ENCODE data around the gene WIPF1. TPM values are rescaled to one million over a fixed set of nuclear protein-coding genes. Genes with fewer than 3 reads are reported as not detected.

Gene WIPF1
- total RNA-seq, 2 donors from 2014 or later = 50.4 to 58.8 TPM

DNA sequence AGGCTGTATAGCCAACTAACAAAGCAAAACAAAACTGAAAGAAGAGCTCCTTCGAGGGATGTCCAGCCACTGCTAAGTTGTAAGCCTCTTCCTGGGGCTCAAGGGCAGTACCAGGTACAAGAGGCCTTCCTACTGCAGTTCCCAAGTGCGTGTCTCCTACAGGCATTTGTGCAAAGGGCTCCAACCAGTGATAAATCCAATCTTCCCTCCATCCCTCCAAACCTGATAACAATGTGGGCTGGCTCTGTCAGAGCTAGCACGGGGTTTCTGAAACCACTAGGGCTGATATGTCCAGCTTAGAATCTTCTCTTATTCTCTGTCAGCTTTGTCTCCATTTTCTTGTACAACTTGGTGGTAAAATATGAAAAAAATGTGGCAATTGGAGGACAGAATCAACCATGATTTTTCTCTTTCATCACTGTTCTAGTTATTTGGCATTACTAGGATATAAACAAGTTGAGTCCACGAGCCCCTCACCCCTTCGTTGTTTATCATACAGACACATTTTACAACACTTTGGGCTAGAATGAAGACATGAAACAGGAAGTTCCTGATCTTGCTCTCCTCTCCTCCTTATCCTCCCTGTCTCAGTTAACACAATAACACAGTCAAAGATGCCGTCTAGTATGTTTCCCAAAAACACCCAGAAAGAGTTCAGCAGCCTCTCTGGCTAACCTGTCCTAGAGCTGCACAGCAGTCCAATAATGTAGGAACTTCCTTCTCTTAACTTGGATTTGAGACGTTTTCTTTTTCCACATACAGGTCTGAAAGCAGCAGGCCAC is 35.4 kb upstream of the WIPF1 start:
- Histone ChIP-seq H3K9me3 (no peaks in the 10 kb centered on the region), H3K27me3 (replicated peaks; ENCODE audit: insufficient read depth) (no peaks in the 10 kb centered on the region), H3K36me3 (no peaks in the 10 kb centered on the region), H3K4me3 (peak overlapping the region; percentile 59), H3K4me1 (ENCODE audit: control insufficient read depth in 1 of 2, low read depth in 2 of 2) (peaks cover 63 to 92% of the 10 kb centered on the region in 2 donors), H3K27ac (peak overlapping the region; percentile 43 to 51)
- DNase-seq (ENCODE audit: low spot score) (no peak), ATAC-seq (ENCODE audit: insufficient number of reproducible peaks, low FRiP score, low read depth) (no peak)
- TF ChIP-seq, protein P1, sequence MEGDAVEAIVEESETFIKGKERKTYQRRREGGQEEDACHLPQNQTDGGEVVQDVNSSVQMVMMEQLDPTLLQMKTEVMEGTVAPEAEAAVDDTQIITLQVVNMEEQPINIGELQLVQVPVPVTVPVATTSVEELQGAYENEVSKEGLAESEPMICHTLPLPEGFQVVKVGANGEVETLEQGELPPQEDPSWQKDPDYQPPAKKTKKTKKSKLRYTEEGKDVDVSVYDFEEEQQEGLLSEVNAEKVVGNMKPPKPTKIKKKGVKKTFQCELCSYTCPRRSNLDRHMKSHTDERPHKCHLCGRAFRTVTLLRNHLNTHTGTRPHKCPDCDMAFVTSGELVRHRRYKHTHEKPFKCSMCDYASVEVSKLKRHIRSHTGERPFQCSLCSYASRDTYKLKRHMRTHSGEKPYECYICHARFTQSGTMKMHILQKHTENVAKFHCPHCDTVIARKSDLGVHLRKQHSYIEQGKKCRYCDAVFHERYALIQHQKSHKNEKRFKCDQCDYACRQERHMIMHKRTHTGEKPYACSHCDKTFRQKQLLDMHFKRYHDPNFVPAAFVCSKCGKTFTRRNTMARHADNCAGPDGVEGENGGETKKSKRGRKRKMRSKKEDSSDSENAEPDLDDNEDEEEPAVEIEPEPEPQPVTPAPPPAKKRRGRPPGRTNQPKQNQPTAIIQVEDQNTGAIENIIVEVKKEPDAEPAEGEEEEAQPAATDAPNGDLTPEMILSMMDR (IDR thresholded peaks at IDR 0.05) = no peak

DNA sequence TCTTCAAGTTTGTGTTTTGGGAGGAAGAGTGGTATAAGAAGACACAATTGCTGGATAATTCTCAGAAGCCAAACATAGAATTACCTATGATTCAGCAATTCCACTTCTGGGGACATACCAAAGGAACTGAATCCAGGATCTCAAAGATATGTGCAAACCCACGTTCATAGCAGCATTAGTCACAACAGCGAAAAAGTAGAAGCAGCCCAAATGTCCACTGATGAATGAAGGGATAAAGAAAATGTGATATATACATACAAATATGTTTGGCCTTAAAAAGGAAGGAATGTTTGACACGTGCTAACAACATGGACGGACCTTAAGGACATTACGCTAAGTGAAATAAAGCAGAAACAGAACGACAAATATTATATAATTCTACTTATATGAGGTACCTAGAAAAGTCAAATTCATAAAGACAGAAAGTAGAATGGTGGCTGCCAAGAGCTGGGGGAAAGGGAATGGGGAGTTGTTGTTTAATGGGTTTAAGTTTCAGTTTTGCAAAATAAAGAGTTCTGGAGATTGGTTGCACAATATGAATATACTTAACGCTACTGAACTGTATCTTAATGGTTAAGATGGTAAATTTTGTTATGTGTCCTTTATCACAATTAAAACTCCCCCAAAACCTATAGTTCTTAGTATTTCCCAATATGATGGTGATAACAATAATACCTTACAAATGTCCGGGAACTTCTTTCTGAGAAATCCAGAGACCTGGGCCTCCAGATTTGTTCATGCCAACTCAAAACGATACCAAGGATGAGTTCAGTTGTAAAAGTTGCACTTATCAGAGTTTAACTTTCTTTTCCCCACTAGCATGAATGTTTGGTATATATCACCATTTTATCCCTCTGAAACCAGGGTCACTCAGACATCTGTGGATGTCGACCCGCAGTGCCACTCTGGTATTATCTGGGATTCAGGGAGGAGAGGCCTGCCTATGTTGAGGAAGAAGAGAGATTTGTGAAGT is 33.7 kb upstream of the WIPF1 start:
- Histone ChIP-seq H3K4me3 (no peak overlapping the region), H3K9me3 (no peaks in the 10 kb centered on the region), H3K27me3 (replicated peaks; ENCODE audit: insufficient read depth) (no peaks in the 10 kb centered on the region), H3K4me1 (ENCODE audit: control insufficient read depth in 1 of 2, low read depth in 2 of 2) (peaks cover 58 to 81% of the 10 kb centered on the region in 2 donors), H3K27ac (peak overlapping the region; percentile 43 to 44), H3K36me3 (no peaks in the 10 kb centered on the region)
- ATAC-seq (ENCODE audit: insufficient number of reproducible peaks, low FRiP score, low read depth) (peak; percentile 24), DNase-seq (ENCODE audit: low spot score) (no peak)
- TF ChIP-seq, protein P1 (IDR thresholded peaks at IDR 0.05) = no peak

DNA sequence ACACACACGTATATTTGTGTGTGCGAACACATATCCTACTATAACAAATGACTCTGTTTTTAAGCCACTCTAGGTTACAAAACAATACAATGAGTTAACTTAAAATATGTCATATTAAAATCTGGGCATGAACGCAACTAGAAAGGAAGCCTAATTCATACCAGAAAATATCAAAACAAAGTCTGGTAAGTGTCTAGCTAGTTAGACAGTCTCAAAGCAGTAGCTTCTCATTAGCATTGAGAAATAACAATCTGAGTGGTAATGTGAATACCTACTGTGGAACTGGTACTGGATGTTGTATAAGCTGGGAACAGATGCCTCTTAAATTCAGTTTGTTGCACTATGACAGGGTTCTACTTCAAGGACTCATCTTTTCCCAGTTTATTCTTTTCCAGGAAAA is 32.5 kb upstream of the WIPF1 start:
- DNase-seq (ENCODE audit: low spot score) = no peak
- H3K36me3 ChIP-seq = no peaks in the 10 kb centered on the region
- peaks cover 48 to 69% of the 10 kb centered on the region in 2 donors for H3K4me1 ChIP-seq (ENCODE audit: control insufficient read depth in 1 of 2, low read depth in 2 of 2)
- H3K4me3 ChIP-seq = no peak overlapping the region
- no peak for ATAC-seq (ENCODE audit: insufficient number of reproducible peaks, low FRiP score, low read depth)
- TF ChIP-seq, protein P1 (IDR thresholded peaks at IDR 0.05) = no peak
- no peaks in the 10 kb centered on the region for H3K27me3 ChIP-seq (replicated peaks; ENCODE audit: insufficient read depth)
- H3K27ac ChIP-seq = peak overlapping the region; percentile 43 to 44
- no peaks in the 10 kb centered on the region for H3K9me3 ChIP-seq

DNA sequence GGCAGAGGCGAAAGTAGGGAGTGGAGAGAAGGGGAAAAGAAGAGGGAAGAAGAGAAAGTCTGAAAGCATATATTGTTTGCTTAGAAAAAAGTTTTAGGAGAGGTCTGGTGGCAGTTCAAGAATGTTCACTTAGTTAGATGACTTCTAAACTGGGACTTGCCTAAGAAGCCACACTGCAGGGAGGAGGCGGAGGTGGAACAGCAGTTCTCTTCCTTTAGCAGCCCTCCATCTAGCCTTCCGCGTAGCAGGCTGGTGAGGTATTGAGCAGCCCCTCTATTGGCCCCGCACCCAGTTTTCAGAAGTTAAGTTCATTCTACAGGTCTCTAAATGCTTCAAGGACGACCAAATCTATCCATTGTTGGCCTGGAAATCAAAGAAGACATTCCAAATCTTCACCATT is 31.9 kb upstream of the WIPF1 start:
- TF ChIP-seq, protein P1 (IDR thresholded peaks at IDR 0.05) = no peak
- peak overlapping the region in 1 of 2 donors; percentile 43 for H3K27ac ChIP-seq
- no peaks in the 10 kb centered on the region for H3K36me3 ChIP-seq
- H3K4me1 ChIP-seq (ENCODE audit: control insufficient read depth in 1 of 2, low read depth in 2 of 2) = peaks cover 42 to 68% of the 10 kb centered on the region in 2 donors
- no peak overlapping the region for H3K4me3 ChIP-seq
- DNase-seq (ENCODE audit: low spot score) (no peak), ATAC-seq (ENCODE audit: insufficient number of reproducible peaks, low FRiP score, low read depth) (no peak)
- H3K27me3 ChIP-seq (replicated peaks; ENCODE audit: insufficient read depth) = no peaks in the 10 kb centered on the region
- H3K9me3 ChIP-seq = no peaks in the 10 kb centered on the region

Data from thoracic aorta (tissue), 2 donors.